ENCODE measurements around the gene CMSS1.

GRCh38 chr3:100096866-100097265, 279.2 kb downstream of the CMSS1 start:
- no peak for TF ChIP-seq POLR2A (IDR thresholded peaks at IDR 0.05; ENCODE audit: low read depth, low read length)
- TF ChIP-seq POLR2AphosphoS5 (IDR thresholded peaks at IDR 0.05; ENCODE audit: low read depth, low read length): no peak
